SK-N-SH (cell line): ENCODE measurements around the gene TLCD2. TPM values are rescaled to one million over a fixed set of nuclear protein-coding genes. Genes with fewer than 3 reads are reported as not detected.
A peak's percentile ranks its signal among the peaks of the same experiment; 100 is the strongest.

ENCODE experiments used
- CTCF ChIA-PET: fragments of 300-600, 350-600 bp; formaldehyde crosslinking; extraction: SDS; loops from one replicate; lab custom pipeline; 2021; lab: Yijun Ruan, JAX
- POLR2A ChIA-PET: fragments of 350-600 bp; sonication (Branson Sonifier 250); formaldehyde crosslinking; extraction: SDS; loops from one replicate; lab custom pipeline; 2020; ENCODE audit warnings: antibody characterized with exemption, inconsistent platforms; lab: Yijun Ruan, JAX
- DNase-seq: peaks from one replicate; pipeline ENCODE4 v3.0.0; 2012
- H2AFZ ChIP-seq: fragments of 200-600 bp; sonication (generic); 2 replicates; pipeline ENCODE4 v1.8.1; 2016; ENCODE audit warnings: antibody characterized with exemption, mild to moderate bottlenecking, low read depth
- H3F3A ChIP-seq: fragments of 200-600 bp; sonication (generic); replicated peaks from 2 replicates; pipeline ENCODE3; 2016; ENCODE audit warnings: antibody characterized with exemption, mild to moderate bottlenecking; ENCODE audit not compliant: insufficient read depth
- H3K27ac ChIP-seq, 2 experiments: fragments of 200-500 bp in 1 of 2; fragments of 200-600 bp in 1 of 2; sonication (Bioruptor generic) in 1 of 2; sonication (generic), shearing (Covaris generic) in 1 of 2; 2 replicates each; pipeline versions ENCODE4 v1.5.1 to v1.6.1; 2014 to 2016; ENCODE audit warnings: low read depth in 2 of 2, inconsistent platforms in 1 of 2, low read length in 1 of 2, mild to moderate bottlenecking in 1 of 2, mixed read lengths in 1 of 2
- H3K27me3 ChIP-seq: fragments of 200-600 bp; sonication (generic), shearing (Covaris generic); 2 replicates; pipeline ENCODE4 v1.6.1; 2016; ENCODE audit warnings: mixed run types; ENCODE audit not compliant: insufficient read depth
- H3K36me3 ChIP-seq, 2 experiments: fragments of 200-500 bp in 1 of 2; fragments of 200-600 bp in 1 of 2; sonication (Bioruptor generic) in 1 of 2; sonication (generic) in 1 of 2; replicated peaks in 1 of 2; 2 replicates each; pipeline versions ENCODE3 to v1.5.1; 2014 to 2016; ENCODE audit warnings: low read length in 1 of 2, mild to moderate bottlenecking in 1 of 2; ENCODE audit not compliant: insufficient read depth in 2 of 2, control insufficient read depth in 1 of 2
- H3K4me1 ChIP-seq, 2 experiments: fragments of 200-500 bp in 1 of 2; fragments of 200-600 bp in 1 of 2; sonication (Bioruptor generic) in 1 of 2; sonication (generic), shearing (Covaris generic) in 1 of 2; 2 replicates each; pipeline versions ENCODE4 v1.5.1 to v1.6.1; 2014 to 2016; ENCODE audit warnings: low read depth in 1 of 2, low read length in 1 of 2, mixed run types in 1 of 2; ENCODE audit not compliant: insufficient read depth in 2 of 2, control insufficient read depth in 1 of 2
- H3K4me2 ChIP-seq: fragments of 200-600 bp; sonication (generic), shearing (Covaris generic); 2 replicates; pipeline ENCODE4 v1.6.1; 2017; ENCODE audit warnings: mixed run types
- H3K4me3 ChIP-seq, 2 experiments: fragments of 200-500 bp in 1 of 2; fragments of 200-600 bp in 1 of 2; sonication (Bioruptor generic) in 1 of 2; sonication (generic), shearing (Covaris generic) in 1 of 2; 2 replicates each; pipeline versions ENCODE4 v1.5.1 to v1.8.1; 2014 to 2016; ENCODE audit warnings: low read depth in 2 of 2, inconsistent platforms in 1 of 2, low read length in 1 of 2, mild to moderate bottlenecking in 1 of 2, mixed read lengths in 1 of 2, moderate library complexity in 1 of 2
- H3K79me2 ChIP-seq: fragments of 200-600 bp; sonication (generic); 2 replicates; pipeline ENCODE4 v1.8.1; 2017; ENCODE audit warnings: mild to moderate bottlenecking; ENCODE audit not compliant: insufficient read depth
- H3K9ac ChIP-seq: fragments of 200-600 bp; sonication (generic); 2 replicates; pipeline ENCODE4 v1.6.1; 2017; ENCODE audit warnings: mixed run types
- H3K9me2 ChIP-seq: fragments of 200-600 bp; sonication (generic); 2 replicates; pipeline ENCODE4 v1.6.1; 2017; ENCODE audit warnings: mixed run types
- H3K9me3 ChIP-seq: fragments of 200-600 bp; sonication (generic); 2 replicates; pipeline ENCODE4 v1.6.1; 2017; ENCODE audit warnings: mixed run types, mild to moderate bottlenecking, moderate library complexity
- H4K20me1 ChIP-seq: fragments of 200-600 bp; sonication (generic); 2 replicates; pipeline ENCODE4 v1.6.1; 2017; ENCODE audit warnings: mild to moderate bottlenecking, mixed run types; ENCODE audit not compliant: insufficient read depth
- CHD2 ChIP-seq: fragments of 150-350 bp; IDR thresholded peaks from 2 replicates; pipeline ENCODE4 v1.6.1; 2018; ENCODE audit warnings: low read length; ENCODE audit not compliant: partially characterized antibody
- FOSL2 ChIP-seq: IDR thresholded peaks from 2 replicates; pipeline ENCODE4 v1.4.0; 2012; ENCODE audit warnings: low read depth, mild to moderate bottlenecking, moderate library complexity, borderline replicate concordance
- GABPA ChIP-seq: IDR thresholded peaks from 2 replicates; pipeline ENCODE4 v1.4.0; 2012; ENCODE audit warnings: low read depth, mild to moderate bottlenecking
- GATA2 ChIP-seq: sonication (generic); formaldehyde crosslinking; IDR thresholded peaks from 2 replicates; pipeline ENCODE4 v1.5.0; 2020; ENCODE audit warnings: mild to moderate bottlenecking, missing genetic modification reagents
- MEF2A ChIP-seq: IDR thresholded peaks from 2 replicates; pipeline ENCODE4 v1.4.0; 2012; ENCODE audit warnings: low read depth, borderline replicate concordance
- MXI1 ChIP-seq: IDR thresholded peaks from 2 replicates; pipeline ENCODE4 v1.6.1; 2012; ENCODE audit warnings: mild to moderate bottlenecking, low read depth, low read length, improper control_type of control experiment
- NFIC ChIP-seq: IDR thresholded peaks from 2 replicates; pipeline ENCODE4 v1.4.0; 2012; ENCODE audit warnings: borderline replicate concordance
- RAD21 ChIP-seq: IDR thresholded peaks from 2 replicates; pipeline ENCODE4 v1.6.1; 2012; ENCODE audit warnings: mild to moderate bottlenecking, low read length
- RFX5 ChIP-seq: IDR thresholded peaks from 2 replicates; pipeline ENCODE4 v1.6.1; 2012; ENCODE audit warnings: mild to moderate bottlenecking, improper control_type of control experiment, low read length
- RXRA ChIP-seq: IDR thresholded peaks from 2 replicates; pipeline ENCODE4 v1.4.0; 2012; ENCODE audit warnings: low read depth, mild to moderate bottlenecking, borderline replicate concordance
- TAF1 ChIP-seq: IDR thresholded peaks from 2 replicates; pipeline ENCODE4 v1.6.1; 2012; ENCODE audit warnings: low read depth, mild to moderate bottlenecking, low read length, moderate library complexity, borderline replicate concordance
- TCF12 ChIP-seq: IDR thresholded peaks from 2 replicates; pipeline ENCODE4 v1.4.0; 2012
- TEAD4 ChIP-seq: IDR thresholded peaks from 2 replicates; pipeline ENCODE4 v1.4.0; 2012; ENCODE audit warnings: mild to moderate bottlenecking, borderline replicate concordance; ENCODE audit not compliant: insufficient read depth
- USF2 ChIP-seq: fragments of 150-350 bp; IDR thresholded peaks from 2 replicates; pipeline ENCODE4 v1.6.1; 2017; ENCODE audit warnings: antibody characterized with exemption, low read length, low read depth, borderline replicate concordance
- YY1 ChIP-seq: IDR thresholded peaks from 2 replicates; pipeline ENCODE4 v1.4.0; 2012; ENCODE audit warnings: low read depth, mild to moderate bottlenecking
- WGBS: methylation state at CpG from one replicate; pipeline ENCODE4 v1.1.6; 2017; ENCODE audit warnings: low lambda C conversion rate; 5-methylcytosine and 5-hydroxymethylcytosine counted together
- polyA plus RNA-seq, 3 experiments: library from polyadenylated mRNA; depleted of rRNA; stranded (reverse); fragments of >200 nt; gene quantifications; 2 replicates each; pipeline ENCODE4 v1.2.3, GENCODE V29; 2012
- TF ChIP-seq, protein P1 (sequence below): IDR thresholded peaks from 2 replicates; pipeline ENCODE4 v1.4.0; 2012; ENCODE audit warnings: low read depth, borderline replicate concordance
- TF ChIP-seq, protein P2 (sequence below): IDR thresholded peaks from 2 replicates; pipeline ENCODE4; 2012

Gene TLCD2
- polyA plus RNA-seq, 1 of the 3 experiments (the other 2 are of a cell fraction): 1.3 TPM

DNA sequence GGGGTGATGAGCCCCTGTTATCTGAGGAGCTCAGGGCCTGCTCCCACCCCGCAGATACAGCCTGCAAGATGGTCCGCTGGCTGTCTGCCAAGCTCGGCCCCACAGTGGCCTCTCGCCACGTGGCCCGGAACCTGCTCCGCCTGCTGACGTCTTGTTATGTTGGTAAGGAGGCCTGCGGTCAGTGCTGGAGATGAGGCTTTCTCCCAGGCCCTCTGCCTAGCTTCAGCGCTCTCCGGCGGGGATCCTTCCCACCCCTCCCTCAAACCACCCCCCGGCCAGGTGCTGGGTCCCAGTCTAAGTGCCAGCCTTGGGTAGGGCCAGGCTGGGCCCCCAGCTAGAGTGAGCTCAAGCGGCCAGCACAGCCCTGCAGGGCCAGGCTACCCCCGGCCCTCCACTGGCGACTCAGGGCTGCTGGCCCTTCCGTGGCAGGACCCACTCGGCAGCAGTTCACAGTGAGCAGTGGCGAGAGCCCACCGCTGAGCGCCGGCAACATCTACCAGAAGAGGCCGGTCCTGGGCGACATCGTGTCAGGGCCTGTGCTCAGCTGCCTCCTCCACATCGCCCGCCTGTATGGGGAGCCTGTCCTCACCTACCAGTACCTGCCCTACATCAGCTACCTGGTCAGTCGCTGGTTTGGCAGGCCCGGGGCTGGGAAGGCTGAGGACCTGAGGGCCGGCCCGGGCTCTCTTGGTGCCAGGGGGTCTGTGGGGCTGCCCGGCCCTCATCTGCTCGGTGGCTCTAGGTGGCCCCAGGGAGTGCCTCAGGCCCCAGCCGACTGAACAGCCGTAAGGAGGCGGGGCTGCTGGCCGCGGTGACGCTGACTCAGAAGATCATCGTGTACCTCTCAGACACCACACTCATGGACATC lies 20.4 kb upstream of the TLCD2 start:
- POLR2A ChIA-PET: no interaction called here
- Histone ChIP-seq H4K20me1 (no peaks in the 10 kb centered on the region), H3K4me1 (peaks cover 0 to under 1% of the 10 kb centered on the region in 2 experiments; a peak in 1 of 4 replicates), H3F3A (no peaks in the 10 kb centered on the region), H3K9me3 (no peaks in the 10 kb centered on the region), H3K27ac (no peak overlapping the region), H2AFZ (no peak overlapping the region), H3K36me3 (peaks cover 0 to 39% of the 10 kb centered on the region in 2 experiments), H3K9ac (no peak overlapping the region), H3K9me2 (no peaks in the 10 kb centered on the region), H3K79me2 (peaks cover 4% of the 10 kb centered on the region; the same call in 1 of the 2 replicates), H3K27me3 (no peaks in the 10 kb centered on the region), H3K4me2 (no peak overlapping the region), H3K4me3 (no peak overlapping the region)
- TF ChIP-seq, protein P1, sequence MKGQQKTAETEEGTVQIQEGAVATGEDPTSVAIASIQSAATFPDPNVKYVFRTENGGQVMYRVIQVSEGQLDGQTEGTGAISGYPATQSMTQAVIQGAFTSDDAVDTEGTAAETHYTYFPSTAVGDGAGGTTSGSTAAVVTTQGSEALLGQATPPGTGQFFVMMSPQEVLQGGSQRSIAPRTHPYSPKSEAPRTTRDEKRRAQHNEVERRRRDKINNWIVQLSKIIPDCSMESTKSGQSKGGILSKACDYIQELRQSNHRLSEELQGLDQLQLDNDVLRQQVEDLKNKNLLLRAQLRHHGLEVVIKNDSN: no peak
- no peak for TF ChIP-seq TCF12
- no peak for TF ChIP-seq NFIC
- no peak for TF ChIP-seq RXRA
- no peak for TF ChIP-seq YY1
- no peak for TF ChIP-seq TEAD4
- no peak for TF ChIP-seq TAF1
- TF ChIP-seq CHD2: no peak
- no peak for TF ChIP-seq RFX5
- no peak for TF ChIP-seq MEF2A
- no peak for TF ChIP-seq RAD21
- no peak for TF ChIP-seq FOSL2
- no peak for TF ChIP-seq MXI1
- no peak for TF ChIP-seq GABPA
- TF ChIP-seq GATA2 (CRISPR knock-in tag): no peak
- no peak for TF ChIP-seq USF2
- TF ChIP-seq, protein P2, sequence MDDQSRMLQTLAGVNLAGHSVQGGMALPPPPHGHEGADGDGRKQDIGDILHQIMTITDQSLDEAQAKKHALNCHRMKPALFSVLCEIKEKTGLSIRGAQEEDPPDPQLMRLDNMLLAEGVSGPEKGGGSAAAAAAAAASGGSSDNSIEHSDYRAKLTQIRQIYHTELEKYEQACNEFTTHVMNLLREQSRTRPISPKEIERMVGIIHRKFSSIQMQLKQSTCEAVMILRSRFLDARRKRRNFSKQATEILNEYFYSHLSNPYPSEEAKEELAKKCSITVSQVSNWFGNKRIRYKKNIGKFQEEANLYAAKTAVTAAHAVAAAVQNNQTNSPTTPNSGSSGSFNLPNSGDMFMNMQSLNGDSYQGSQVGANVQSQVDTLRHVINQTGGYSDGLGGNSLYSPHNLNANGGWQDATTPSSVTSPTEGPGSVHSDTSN: no peak
- WGBS: 83% methylated on average over 19 of the region's 40 CpGs
- DNase-seq: peak; percentile 48
- CTCF ChIA-PET: interaction anchor here (1.0 to 2.2 kb wide), 2 partner anchors 10 to 43 kb away, joined by 3 to 7 read pairs; no protein-coding TSS in a partner anchor
